HUES48 (cell line): ENCODE data around the gene TBC1D2.

Experiments
- H3K27ac ChIP-seq: one replicate; pipeline ENCODE4 v1.7.0; 2013; ENCODE audit warnings: low read depth, low read length, inconsistent platforms
- H3K27me3 ChIP-seq: 2 replicates; pipeline ENCODE4 v1.6.1; 2013; ENCODE audit warnings: mild to moderate bottlenecking, low read length; ENCODE audit not compliant: control insufficient read depth, insufficient read depth
- H3K36me3 ChIP-seq: 2 replicates; pipeline ENCODE4 v1.6.1; 2013; ENCODE audit warnings: low read length; ENCODE audit not compliant: control insufficient read depth, insufficient read depth
- H3K4me1 ChIP-seq: 2 replicates; pipeline ENCODE4 v1.6.1; 2013; ENCODE audit warnings: mild to moderate bottlenecking, low read length; ENCODE audit not compliant: control insufficient read depth, insufficient read depth
- H3K4me3 ChIP-seq: 2 replicates; pipeline ENCODE4 v1.5.1; 2013; ENCODE audit warnings: mild to moderate bottlenecking, low read depth, low read length
- H3K9ac ChIP-seq: 2 replicates; pipeline ENCODE4 v1.6.1; 2013; ENCODE audit warnings: mild to moderate bottlenecking, low read depth, low read length, moderate library complexity
- H3K9me3 ChIP-seq: 2 replicates; pipeline ENCODE4 v1.6.1; 2013; ENCODE audit warnings: low read length; ENCODE audit not compliant: control insufficient read depth, insufficient read depth

TBC1D2 gene, protein sequence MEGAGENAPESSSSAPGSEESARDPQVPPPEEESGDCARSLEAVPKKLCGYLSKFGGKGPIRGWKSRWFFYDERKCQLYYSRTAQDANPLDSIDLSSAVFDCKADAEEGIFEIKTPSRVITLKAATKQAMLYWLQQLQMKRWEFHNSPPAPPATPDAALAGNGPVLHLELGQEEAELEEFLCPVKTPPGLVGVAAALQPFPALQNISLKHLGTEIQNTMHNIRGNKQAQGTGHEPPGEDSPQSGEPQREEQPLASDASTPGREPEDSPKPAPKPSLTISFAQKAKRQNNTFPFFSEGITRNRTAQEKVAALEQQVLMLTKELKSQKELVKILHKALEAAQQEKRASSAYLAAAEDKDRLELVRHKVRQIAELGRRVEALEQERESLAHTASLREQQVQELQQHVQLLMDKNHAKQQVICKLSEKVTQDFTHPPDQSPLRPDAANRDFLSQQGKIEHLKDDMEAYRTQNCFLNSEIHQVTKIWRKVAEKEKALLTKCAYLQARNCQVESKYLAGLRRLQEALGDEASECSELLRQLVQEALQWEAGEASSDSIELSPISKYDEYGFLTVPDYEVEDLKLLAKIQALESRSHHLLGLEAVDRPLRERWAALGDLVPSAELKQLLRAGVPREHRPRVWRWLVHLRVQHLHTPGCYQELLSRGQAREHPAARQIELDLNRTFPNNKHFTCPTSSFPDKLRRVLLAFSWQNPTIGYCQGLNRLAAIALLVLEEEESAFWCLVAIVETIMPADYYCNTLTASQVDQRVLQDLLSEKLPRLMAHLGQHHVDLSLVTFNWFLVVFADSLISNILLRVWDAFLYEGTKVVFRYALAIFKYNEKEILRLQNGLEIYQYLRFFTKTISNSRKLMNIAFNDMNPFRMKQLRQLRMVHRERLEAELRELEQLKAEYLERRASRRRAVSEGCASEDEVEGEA

DNA sequence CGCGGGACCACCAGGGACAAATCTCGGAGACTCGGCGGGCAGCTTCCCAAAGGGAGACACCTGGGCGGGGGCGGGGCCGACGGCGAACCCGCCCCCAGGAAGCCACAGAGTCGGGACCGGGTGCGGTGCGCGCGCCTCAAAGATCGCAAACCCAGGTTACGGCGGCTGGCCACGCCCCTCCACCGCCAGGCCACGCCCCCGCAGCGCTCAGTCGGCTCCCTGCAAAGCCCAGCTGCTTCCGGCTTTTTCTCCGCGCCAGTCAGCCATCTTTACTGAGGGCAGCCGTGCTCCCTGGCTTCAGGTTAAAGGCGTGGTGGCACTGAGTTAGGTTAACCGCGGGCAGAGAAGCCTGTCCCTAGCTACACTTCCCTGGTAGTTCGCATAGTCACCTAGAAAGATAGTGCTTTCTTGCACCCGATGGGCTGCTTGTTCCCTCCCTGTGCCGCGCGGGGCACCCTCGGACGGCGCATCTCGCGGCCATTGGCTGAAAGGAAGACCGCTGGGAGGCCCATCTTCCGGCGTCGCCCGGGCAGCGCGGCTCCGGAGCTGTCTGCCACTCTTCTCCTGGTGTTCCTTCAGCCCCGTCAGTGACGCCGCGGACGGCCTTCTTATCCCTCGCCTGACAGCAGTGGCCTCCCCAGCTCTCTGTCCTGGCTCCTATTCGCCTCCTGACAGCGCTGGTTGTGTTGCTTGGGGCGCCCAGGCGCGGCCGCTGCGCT, at the start of gene TBC1D2:
TBC1D2 (minus strand) TSS at position 72 of the 719 bp plus-strand sequence. CDS start 108 bp downstream, outside the sequence.
- Histone ChIP-seq H3K4me3 (peak within 1 kb of the TSS; percentile 94), H3K4me1 (peaks cover 17% of the 10 kb centered on the region; the same call in 1 of the 2 replicates), H3K9me3 (no peaks in the 10 kb centered on the region), H3K27me3 (no peaks in the 10 kb centered on the region), H3K36me3 (no peaks in the 10 kb centered on the region; the same call in 1 of the 2 replicates), H3K9ac (peak within 1 kb of the TSS; percentile 93), H3K27ac (peak within 1 kb of the TSS; percentile 96)

DNA sequence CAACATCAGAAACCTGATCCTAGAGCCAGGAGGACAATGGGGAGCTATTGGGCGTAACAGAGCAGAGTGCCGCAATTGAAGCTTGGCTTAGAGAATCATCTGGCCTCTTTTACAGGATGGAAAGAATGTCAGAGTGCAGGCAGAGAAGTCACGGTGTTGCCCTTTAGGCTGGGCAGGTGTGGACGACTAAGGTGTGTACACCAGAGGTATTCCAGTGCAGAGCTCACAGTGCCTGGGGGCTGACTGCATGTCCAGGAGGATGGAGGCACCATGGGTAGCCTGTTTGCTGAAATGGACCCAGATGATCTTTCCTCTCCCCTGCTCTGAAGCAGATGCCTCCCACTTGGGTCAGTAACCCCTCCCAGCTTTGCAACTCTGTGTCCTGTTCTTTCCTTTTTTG, 48.9 kb upstream of the TBC1D2 start:
- Histone ChIP-seq H3K4me1 (no peaks in the 10 kb centered on the region), H3K27ac (no peak overlapping the region), H3K9ac (no peak overlapping the region), H3K36me3 (no peaks in the 10 kb centered on the region), H3K4me3 (no peak overlapping the region), H3K27me3 (no peaks in the 10 kb centered on the region), H3K9me3 (no peaks in the 10 kb centered on the region)

DNA sequence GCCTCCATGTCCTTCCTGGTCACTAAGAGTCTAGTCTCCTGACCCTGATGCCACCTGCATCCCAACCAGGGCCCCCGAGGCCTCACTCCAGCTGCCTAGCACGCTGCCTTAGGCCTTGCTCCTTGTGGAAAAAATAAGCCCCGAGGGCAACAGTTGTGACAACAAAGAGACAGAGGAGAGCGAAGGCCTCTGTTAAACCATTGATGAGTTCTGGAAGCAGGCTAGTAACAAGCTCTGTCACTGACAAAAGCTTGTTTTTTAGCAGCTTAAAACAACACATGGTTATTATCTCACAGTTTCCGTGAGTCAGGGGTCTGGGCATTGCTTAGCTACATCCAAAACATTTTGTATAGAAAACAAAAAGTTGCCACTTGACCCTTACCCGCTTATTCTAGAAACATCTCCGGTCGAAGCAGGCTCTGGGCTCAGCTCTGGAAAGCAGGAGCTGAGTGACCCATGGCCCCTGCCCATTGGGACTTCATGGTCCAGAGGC, 48.2 kb upstream of the TBC1D2 start:
- Histone ChIP-seq H3K27me3 (no peaks in the 10 kb centered on the region), H3K36me3 (no peaks in the 10 kb centered on the region), H3K4me1 (no peaks in the 10 kb centered on the region), H3K9me3 (no peaks in the 10 kb centered on the region), H3K9ac (no peak overlapping the region), H3K27ac (no peak overlapping the region), H3K4me3 (no peak overlapping the region)

DNA sequence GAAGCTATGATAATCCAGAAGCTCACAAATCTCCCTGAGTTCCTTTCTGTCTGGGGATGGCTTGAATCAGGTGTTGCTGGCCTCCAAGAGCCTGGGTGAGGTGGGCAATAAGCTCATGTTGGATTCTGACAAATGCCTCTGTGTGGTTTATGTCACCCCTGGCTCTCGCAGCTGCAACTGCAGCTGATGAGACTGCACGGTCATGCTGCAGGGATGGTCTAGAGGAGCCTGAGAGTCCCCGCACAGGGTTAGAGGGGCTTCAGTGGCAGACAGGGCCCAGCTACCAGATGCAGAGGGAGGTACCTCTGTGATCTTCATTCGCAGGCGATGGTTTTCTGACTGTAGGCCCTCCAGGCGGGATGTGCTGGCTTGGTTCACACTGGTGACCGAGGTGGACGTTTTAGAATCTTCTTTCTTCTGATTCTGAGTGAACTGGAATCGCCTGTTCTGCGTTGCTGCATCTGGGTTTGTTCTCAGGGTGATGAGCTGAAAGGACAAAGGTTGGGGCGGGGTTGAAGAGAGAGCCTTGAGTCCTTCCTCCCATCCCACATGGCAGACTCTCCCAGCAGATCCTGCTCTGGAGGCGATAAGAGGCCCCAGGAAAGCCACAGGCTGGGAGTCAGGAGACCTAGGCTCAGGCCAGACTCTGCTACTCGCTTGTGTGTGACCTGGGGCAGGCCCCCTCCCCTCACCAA, 47.6 kb upstream of the TBC1D2 start:
- Histone ChIP-seq H3K27ac (no peak overlapping the region), H3K4me3 (no peak overlapping the region), H3K4me1 (no peaks in the 10 kb centered on the region), H3K9me3 (no peaks in the 10 kb centered on the region), H3K27me3 (no peaks in the 10 kb centered on the region), H3K9ac (no peak overlapping the region), H3K36me3 (no peaks in the 10 kb centered on the region)

DNA sequence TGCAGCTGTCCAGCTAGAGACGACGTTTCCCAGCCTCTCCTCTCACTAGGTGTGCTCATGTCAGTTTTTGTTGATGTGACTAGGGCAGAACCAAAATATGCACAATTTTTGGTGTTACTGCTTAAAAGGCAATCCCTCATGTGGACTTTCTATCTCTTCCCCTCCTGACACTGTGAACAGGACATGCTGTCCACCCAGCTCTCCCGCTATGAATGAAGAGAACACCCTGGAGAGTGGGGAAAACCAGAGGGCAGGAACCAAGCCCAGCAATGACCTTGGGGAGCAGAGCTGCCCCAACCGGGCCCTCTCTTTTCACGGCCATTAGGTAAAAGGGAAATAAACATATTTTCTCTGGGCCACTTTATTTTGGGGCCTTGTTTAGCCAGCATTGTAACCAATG, 46.7 kb upstream of the TBC1D2 start:
- Histone ChIP-seq H3K9ac (no peak overlapping the region), H3K9me3 (no peaks in the 10 kb centered on the region), H3K4me3 (no peak overlapping the region), H3K36me3 (no peaks in the 10 kb centered on the region), H3K27ac (no peak overlapping the region), H3K27me3 (no peaks in the 10 kb centered on the region), H3K4me1 (no peaks in the 10 kb centered on the region)

DNA sequence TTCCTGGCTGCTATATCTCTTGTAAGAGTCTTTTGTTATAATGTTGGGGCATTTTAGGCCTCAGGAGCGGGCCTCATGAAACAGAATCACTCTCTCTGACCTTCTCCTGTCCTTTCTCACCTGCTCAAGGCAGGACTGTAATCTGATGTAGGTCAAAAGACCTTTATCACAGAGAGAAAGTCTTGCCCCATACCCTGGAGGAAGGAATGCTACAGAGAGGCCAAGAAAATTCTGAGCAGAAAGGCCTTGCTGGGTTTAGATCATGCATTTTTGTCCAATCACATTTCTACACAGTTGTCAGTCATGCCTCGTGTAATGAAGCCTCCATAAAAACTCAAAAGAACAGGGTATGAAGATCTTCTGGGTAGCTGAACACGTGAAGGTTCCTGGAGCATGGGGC, 45.2 kb upstream of the TBC1D2 start:
- Histone ChIP-seq H3K9me3 (no peaks in the 10 kb centered on the region), H3K27me3 (no peaks in the 10 kb centered on the region), H3K4me3 (no peak overlapping the region)

DNA sequence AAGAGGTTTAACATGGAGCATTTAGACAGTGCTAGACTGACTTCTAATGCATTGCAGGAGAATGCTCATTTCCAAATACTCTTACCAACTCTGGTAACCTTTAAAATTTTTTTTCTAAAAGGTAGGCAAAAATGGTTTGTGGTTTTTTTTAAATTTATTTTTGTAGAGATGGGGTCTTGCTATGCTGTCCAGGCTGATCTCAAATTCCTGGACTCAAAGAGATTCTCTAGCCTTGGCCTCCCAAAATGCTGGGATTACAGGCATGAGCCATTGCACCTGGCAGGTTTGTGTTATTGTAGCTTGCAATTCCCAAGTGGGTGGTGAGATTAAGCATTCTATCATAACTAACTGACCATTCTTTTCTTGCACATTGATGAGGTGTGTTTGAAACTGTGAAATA, 43.0 kb upstream of the TBC1D2 start:
- no peaks in the 10 kb centered on the region for H3K36me3 ChIP-seq

More for the DNA sequence above, 45.2 kb upstream of the TBC1D2 start:
- Histone ChIP-seq H3K27ac (no peak overlapping the region), H3K36me3 (no peaks in the 10 kb centered on the region), H3K4me1 (no peaks in the 10 kb centered on the region), H3K9ac (no peak overlapping the region)

DNA sequence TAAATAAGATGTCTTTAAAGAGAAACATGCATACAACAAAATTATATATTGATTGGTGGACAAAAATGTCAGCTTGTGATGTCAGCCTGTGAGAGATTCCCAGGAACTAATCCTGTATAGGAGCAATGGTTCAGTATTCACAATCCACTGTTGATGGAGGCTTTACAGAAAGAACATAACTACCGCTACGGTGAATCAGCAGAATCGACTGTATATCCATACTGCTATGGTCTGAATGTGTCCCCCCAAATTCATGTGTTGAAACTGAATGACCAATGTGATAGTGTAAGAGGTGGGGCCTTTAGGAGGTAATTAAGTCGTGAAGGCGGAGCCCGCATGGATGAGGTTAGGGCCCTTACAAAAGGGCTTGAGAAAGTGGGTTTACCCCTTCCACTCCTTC, 40.4 kb upstream of the TBC1D2 start:
- H3K4me3 ChIP-seq: no peak overlapping the region
- H3K9ac ChIP-seq: no peak overlapping the region
- H3K9me3 ChIP-seq: no peaks in the 10 kb centered on the region
- H3K4me1 ChIP-seq: no peaks in the 10 kb centered on the region
- H3K27me3 ChIP-seq: no peaks in the 10 kb centered on the region
- no peak overlapping the region for H3K27ac ChIP-seq
- H3K36me3 ChIP-seq: no peaks in the 10 kb centered on the region

More for the DNA sequence above, 43.0 kb upstream of the TBC1D2 start:
- Histone ChIP-seq H3K27me3 (no peaks in the 10 kb centered on the region), H3K4me3 (no peak overlapping the region), H3K27ac (no peak overlapping the region), H3K4me1 (no peaks in the 10 kb centered on the region), H3K9ac (no peak overlapping the region), H3K9me3 (no peaks in the 10 kb centered on the region)

DNA sequence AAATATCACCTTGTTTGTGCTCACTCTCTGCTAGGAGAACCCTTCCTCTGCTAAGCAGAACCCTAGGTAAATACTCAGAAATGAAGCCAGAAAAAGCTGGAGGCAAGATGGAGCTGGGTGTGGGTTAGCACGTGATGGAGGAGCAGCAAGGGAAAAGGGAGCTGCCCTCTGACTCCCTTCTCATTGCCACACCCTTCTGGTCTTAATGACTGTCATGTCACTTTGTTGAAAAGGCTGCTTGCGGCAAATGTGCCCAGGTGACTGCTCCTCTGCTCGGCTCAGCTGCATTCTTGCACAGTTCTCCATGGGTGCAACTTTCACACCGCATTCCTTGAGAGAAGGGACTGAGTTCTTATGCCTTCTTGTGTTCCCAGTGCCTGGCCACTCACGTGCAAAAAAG, 36.4 kb upstream of the TBC1D2 start:
- H3K27ac ChIP-seq: no peak overlapping the region
- no peaks in the 10 kb centered on the region for H3K27me3 ChIP-seq
- no peak overlapping the region for H3K4me3 ChIP-seq

DNA sequence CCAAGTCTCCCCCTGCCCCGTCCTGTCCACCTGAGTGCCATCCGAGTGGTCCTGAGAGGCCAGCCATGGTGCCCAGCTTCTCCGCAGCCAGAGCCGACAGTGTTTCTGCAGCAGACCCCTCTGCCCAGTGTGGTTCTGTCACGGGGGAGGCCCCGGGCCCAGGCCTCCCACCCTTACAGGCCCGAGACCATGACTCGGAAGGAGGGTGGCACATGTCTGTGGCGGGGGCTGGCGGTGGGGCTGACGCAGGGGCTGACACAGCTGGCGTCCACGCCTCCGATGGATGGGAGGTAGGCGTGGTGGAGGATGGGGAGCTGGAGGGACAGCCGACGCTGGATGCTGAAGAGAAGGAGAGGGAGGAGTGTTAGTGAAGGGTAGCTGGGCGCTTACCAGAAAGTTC, 35.0 kb upstream of the TBC1D2 start:
- no peak overlapping the region for H3K27ac ChIP-seq
- H3K9ac ChIP-seq: no peak overlapping the region
- H3K4me1 ChIP-seq: no peaks in the 10 kb centered on the region
- no peak overlapping the region for H3K4me3 ChIP-seq
- H3K9me3 ChIP-seq: no peaks in the 10 kb centered on the region
- no peaks in the 10 kb centered on the region for H3K27me3 ChIP-seq
- no peaks in the 10 kb centered on the region for H3K36me3 ChIP-seq

More for the DNA sequence above, 36.4 kb upstream of the TBC1D2 start:
- Histone ChIP-seq H3K9me3 (no peaks in the 10 kb centered on the region), H3K36me3 (no peaks in the 10 kb centered on the region), H3K9ac (no peak overlapping the region), H3K4me1 (no peaks in the 10 kb centered on the region)
